Suprapubic skin (tissue), 3 donors: Measurements from ENCODE around the gene GLOD5.

Experiments
- CTCF ChIP-seq, 2 donors: fragments of 200-600 bp in 1 of 2; fragments of 450-650 bp in 1 of 2; sonication (generic) in 1 of 2; IDR thresholded peaks; one replicate each; pipeline ENCODE4 v1.5.1; 2016 to 2019; ENCODE audit warnings: antibody characterized with exemption in 2 of 2, mild to moderate bottlenecking in 1 of 2, moderate library complexity in 1 of 2
- EP300 ChIP-seq: sonication (generic); formaldehyde crosslinking; IDR thresholded peaks from one replicate; pipeline ENCODE4 v1.6.1; 2017; ENCODE audit warnings: antibody characterized with exemption
- POLR2A ChIP-seq, 2 donors: fragments of 450-650 bp; IDR thresholded peaks; one replicate each; pipeline ENCODE4 v1.6.1; 2017; ENCODE audit warnings: antibody characterized with exemption in 2 of 2, mild to moderate bottlenecking in 2 of 2, moderate library complexity in 2 of 2

- TF ChIP-seq POLR2A (IDR thresholded peaks at IDR 0.05) (no peak), CTCF (IDR thresholded peaks at IDR 0.05) (no peak), EP300 (no peak)
These were observed 44.5 kb downstream of the GLOD5 start for GRCh38 chrX:48806081-48806480.
